Measurements from ENCODE around the gene KRIT1. TPM values are rescaled to one million over a fixed set of nuclear protein-coding genes. Genes with fewer than 3 reads are reported as not detected.
"Not testable (repeated sequence)": the region's sequence is repeated elsewhere in the genome, so short reads cannot be mapped to it uniquely, and the experiment has no call there.

The KRIT1 gene
- total and polyA plus RNA-seq, 2 of the 13 experiments (the other 11 are each of a cell fraction or from before 2014, with no cell fraction given) = 29.4 to 37.7 TPM

DNA sequence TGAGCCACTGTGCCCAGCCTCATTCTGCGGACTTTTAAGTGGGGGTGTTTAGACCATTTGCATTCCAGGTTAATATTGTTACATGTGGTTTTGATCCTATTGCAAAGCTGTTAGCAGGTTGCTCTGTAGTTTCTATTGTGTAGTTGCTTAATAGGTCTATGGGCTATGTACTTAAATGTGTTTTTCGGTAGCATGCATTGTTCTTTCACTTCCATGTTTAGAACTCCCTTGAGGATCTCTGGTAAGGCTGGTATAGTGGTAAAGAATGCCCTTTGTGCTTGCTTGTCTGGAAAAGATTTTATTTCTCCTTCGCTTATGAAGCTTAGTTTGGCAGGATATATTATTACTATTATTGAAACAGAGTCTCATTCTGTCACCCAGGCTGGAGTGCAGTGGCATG, 53.4 kb downstream of the KRIT1 start (continued):
- TF ChIP-seq, protein P1, sequence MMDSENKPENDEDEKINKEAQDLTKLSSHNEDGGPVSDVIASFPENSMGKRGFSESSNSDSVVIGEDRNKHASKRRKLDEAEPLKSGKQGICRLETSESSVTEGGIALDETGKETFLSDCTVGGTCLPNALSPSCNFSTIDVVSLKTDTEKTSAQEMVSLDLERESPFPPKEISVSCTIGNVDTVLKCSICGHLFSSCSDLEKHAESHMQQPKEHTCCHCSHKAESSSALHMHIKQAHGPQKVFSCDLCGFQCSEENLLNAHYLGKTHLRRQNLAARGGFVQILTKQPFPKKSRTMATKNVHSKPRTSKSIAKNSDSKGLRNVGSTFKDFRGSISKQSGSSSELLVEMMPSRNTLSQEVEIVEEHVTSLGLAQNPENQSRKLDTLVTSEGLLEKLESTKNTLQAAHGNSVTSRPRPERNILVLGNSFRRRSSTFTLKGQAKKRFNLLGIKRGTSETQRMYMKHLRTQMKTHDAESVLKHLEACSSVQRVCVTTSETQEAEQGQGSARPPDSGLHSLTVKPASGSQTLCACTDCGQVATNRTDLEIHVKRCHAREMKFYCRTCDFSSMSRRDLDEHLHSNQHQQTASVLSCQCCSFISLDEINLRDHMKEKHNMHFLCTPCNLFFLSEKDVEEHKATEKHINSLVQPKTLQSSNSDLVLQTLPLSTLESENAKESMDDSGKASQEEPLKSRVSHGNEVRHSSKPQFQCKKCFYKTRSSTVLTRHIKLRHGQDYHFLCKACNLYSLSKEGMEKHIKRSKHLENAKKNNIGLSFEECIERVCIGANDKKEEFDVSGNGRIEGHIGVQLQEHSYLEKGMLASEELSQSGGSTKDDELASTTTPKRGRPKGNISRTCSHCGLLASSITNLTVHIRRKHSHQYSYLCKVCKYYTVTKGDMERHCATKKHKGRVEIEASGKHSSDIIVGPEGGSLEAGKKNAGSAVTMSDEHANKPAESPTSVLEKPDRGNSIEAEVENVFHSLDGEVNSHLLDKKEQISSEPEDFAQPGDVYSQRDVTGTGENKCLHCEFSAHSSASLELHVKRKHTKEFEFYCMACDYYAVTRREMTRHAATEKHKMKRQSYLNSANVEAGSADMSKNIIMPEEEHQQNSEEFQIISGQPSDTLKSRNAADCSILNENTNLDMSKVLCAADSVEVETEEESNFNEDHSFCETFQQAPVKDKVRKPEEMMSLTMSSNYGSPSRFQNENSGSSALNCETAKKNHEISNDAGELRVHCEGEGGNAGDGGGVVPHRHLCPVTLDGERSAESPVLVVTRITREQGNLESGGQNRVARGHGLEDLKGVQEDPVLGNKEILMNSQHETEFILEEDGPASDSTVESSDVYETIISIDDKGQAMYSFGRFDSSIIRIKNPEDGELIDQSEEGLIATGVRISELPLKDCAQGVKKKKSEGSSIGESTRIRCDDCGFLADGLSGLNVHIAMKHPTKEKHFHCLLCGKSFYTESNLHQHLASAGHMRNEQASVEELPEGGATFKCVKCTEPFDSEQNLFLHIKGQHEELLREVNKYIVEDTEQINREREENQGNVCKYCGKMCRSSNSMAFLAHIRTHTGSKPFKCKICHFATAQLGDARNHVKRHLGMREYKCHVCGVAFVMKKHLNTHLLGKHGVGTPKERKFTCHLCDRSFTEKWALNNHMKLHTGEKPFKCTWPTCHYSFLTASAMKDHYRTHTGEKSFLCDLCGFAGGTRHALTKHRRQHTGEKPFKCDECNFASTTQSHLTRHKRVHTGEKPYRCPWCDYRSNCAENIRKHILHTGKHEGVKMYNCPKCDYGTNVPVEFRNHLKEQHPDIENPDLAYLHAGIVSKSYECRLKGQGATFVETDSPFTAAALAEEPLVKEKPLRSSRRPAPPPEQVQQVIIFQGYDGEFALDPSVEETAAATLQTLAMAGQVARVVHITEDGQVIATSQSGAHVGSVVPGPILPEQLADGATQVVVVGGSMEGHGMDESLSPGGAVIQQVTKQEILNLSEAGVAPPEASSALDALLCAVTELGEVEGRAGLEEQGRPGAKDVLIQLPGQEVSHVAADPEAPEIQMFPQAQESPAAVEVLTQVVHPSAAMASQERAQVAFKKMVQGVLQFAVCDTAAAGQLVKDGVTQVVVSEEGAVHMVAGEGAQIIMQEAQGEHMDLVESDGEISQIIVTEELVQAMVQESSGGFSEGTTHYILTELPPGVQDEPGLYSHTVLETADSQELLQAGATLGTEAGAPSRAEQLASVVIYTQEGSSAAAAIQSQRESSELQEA (CRISPR knock-in tag; IDR thresholded peaks at IDR 0.05; ENCODE audit: not compliant biosample characterization) = no peak
- TF ChIP-seq RAD21 (CRISPR knock-in tag; IDR thresholded peaks at IDR 0.05) (no peak), MEIS1 (CRISPR knock-in tag; IDR thresholded peaks at IDR 0.05; ENCODE audit: borderline replicate concordance) (no peak), ERF (CRISPR knock-in tag; IDR thresholded peaks at IDR 0.05) (no peak), JDP2 (CRISPR knock-in tag; IDR thresholded peaks at IDR 0.05; ENCODE audit: borderline replicate concordance) (no peak), CC2D1A (CRISPR knock-in tag; IDR thresholded peaks at IDR 0.05) (no peak), ZNF101 (CRISPR knock-in tag; IDR thresholded peaks at IDR 0.05; ENCODE audit: borderline replicate concordance, low read depth) (no peak), GATAD2A (CRISPR knock-in tag; IDR thresholded peaks at IDR 0.05) (no peak), FLYWCH1 (CRISPR knock-in tag; IDR thresholded peaks at IDR 0.05) (no peak), DMAP1 (CRISPR knock-in tag; IDR thresholded peaks at IDR 0.05) (no peak), TBX2 (CRISPR knock-in tag; IDR thresholded peaks at IDR 0.05; ENCODE audit: borderline replicate concordance) (no peak)
- TF ChIP-seq, protein P2, sequence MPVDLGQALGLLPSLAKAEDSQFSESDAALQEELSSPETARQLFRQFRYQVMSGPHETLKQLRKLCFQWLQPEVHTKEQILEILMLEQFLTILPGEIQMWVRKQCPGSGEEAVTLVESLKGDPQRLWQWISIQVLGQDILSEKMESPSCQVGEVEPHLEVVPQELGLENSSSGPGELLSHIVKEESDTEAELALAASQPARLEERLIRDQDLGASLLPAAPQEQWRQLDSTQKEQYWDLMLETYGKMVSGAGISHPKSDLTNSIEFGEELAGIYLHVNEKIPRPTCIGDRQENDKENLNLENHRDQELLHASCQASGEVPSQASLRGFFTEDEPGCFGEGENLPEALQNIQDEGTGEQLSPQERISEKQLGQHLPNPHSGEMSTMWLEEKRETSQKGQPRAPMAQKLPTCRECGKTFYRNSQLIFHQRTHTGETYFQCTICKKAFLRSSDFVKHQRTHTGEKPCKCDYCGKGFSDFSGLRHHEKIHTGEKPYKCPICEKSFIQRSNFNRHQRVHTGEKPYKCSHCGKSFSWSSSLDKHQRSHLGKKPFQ (CRISPR knock-in tag; IDR thresholded peaks at IDR 0.05; ENCODE audit: insufficient replicate concordance) = no peak
- TF ChIP-seq, protein P3, sequence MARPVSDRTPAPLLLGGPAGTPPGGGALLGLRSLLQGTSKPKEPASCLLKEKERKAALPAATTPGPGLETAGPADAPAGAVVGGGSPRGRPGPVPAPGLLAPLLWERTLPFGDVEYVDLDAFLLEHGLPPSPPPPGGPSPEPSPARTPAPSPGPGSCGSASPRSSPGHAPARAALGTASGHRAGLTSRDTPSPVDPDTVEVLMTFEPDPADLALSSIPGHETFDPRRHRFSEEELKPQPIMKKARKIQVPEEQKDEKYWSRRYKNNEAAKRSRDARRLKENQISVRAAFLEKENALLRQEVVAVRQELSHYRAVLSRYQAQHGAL (CRISPR knock-in tag; IDR thresholded peaks at IDR 0.05; ENCODE audit: not compliant biosample characterization) = no peak

DNA sequence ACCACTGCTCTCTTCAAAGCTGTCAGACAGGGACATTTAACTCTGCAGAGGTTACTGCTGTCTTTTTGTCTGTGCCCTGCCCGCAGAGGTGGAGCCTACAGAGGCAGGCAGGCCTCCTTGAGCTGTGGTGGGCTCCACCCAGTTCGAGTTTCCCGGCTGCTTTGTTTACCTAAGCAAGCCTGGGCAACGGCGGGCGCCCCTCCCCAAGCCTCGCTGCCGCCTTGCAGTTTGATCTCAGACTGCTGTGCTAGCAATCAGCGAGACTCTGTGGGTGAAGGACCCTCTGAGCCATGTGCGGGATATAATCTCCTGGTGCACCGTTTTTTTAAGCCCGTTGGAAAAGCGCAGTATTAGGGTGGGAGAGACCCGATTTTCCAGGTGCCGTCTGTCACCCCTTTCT, 56.5 kb downstream of the KRIT1 start:
- BruUV-seq (replicated peaks); H3K27ac ChIP-seq (ENCODE audit: extremely low read length, insufficient read depth, low read length); H4K20me1 ChIP-seq (ENCODE audit: insufficient read depth, low read length); FAIRE-seq; intact Hi-C loops (cut with micrococcal nuclease; ENCODE audit: unreplicated experiment); H3K4me3 ChIP-seq (replicated peaks in 1 of 3; ENCODE audit: insufficient read depth in 1 of 3, low read depth in 2 of 3, low read length in 3 of 3); CTCF ChIA-PET (ENCODE audit: low intra/inter-chr PET ratio, low total read pairs); H3K4me2 ChIP-seq (ENCODE audit: low read depth, low read length); in situ Hi-C loops (cut with HindIII; ENCODE audit: extremely low pct_ligation_motif_present, low pct_unique_long_range_greater_than_20kb); H3K79me2 ChIP-seq (ENCODE audit: insufficient read depth, low read length); H3K9ac ChIP-seq (ENCODE audit: insufficient read depth, low read depth, low read length); DNase-seq (ENCODE audit: low spot score); ATAC-seq; H3K4me1 ChIP-seq (ENCODE audit: insufficient read depth, low read length); H3K27me3 ChIP-seq (ENCODE audit: control insufficient read depth in 1 of 2, insufficient read depth in 2 of 2, low read length in 2 of 2); H3K36me3 ChIP-seq (replicated peaks in 1 of 2; ENCODE audit: control insufficient read depth in 1 of 2, insufficient read depth in 2 of 2, low read length in 2 of 2); H2AFZ ChIP-seq (ENCODE audit: low read length); POLR2A ChIA-PET: not testable (repeated sequence)
- 93% methylated on average over 3 of the region's 15 CpGs for WGBS (ENCODE audit: low lambda C conversion rate)
- peaks cover 30% of the 10 kb centered on the region for H3K9me3 ChIP-seq (ENCODE audit: low read length)
